Endothelial cell of umbilical vein (primary cell): ENCODE data around the gene TRMT44. TPM values are rescaled to one million over a fixed set of nuclear protein-coding genes. Genes with fewer than 3 reads are reported as not detected.

Experiments used
- BruUV-seq: library from RNA; stranded (reverse); fragments of 400-500 nt; replicated peaks from 2 replicates; lab custom pipeline; 2021; lab: Mats Ljungman, UMichigan
- CTCF ChIA-PET: fragments of 300-600, 350-600 bp; sonication (Branson Sonifier 250); formaldehyde crosslinking; loops from one replicate; lab custom pipeline; 2021; ENCODE audit warnings: antibody characterized with exemption, inconsistent platforms; lab: Charles Lee
- POLR2A ChIA-PET: fragments of 300-600, 350-600 bp; sonication (Branson Sonifier 250); formaldehyde crosslinking; loops from one replicate; lab custom pipeline; 2021; ENCODE audit warnings: antibody characterized with exemption, inconsistent platforms; lab: Charles Lee
- DNase-seq: peaks from one replicate; pipeline ENCODE4 v3.0.0-alpha.2; 2011; ENCODE audit warnings: low read depth, low spot score
- FAIRE-seq: peaks from 2 replicates; lab custom pipeline; 2011; peaks lifted over from hg19 to GRCh38; lab: Jason Lieb, UNC
- H2AFZ ChIP-seq: 2 replicates; pipeline ENCODE4 v1.6.0; 2012; ENCODE audit warnings: low read depth, low read length, control low read depth, inconsistent platforms
- H3K27ac ChIP-seq: 2 replicates; pipeline ENCODE4 v1.5.1; 2011; ENCODE audit warnings: low read depth, mild to moderate bottlenecking, control low read depth, low read length, moderate library complexity; ENCODE audit not compliant: insufficient read depth
- H3K27me3 ChIP-seq, 2 experiments: 2 replicates each; pipeline versions ENCODE4 v1.6.0 to v1.6.1; 2011; ENCODE audit warnings: low read length in 2 of 2, mixed read lengths in 1 of 2; ENCODE audit not compliant: control insufficient read depth in 2 of 2, insufficient read depth in 2 of 2
- H3K36me3 ChIP-seq, 2 experiments: 2 replicates in 1 of 2; 3 replicates in 1 of 2; pipeline ENCODE4 v1.5.1; 2011; ENCODE audit warnings: low read length in 2 of 2, mild to moderate bottlenecking in 1 of 2, moderate library complexity in 1 of 2; ENCODE audit not compliant: control insufficient read depth in 2 of 2, insufficient read depth in 2 of 2; ENCODE audit errors: extremely low read depth in 1 of 2
- H3K4me1 ChIP-seq: 3 replicates; pipeline ENCODE4 v1.5.1; 2011; ENCODE audit warnings: mild to moderate bottlenecking, low read length; ENCODE audit not compliant: control insufficient read depth, insufficient read depth; ENCODE audit errors: extremely low read depth
- H3K4me2 ChIP-seq: 2 replicates; pipeline ENCODE4 v1.6.1; 2011; ENCODE audit warnings: low read length, control low read depth, mixed read lengths; ENCODE audit not compliant: insufficient read depth
- H3K4me3 ChIP-seq, 3 experiments: fragments of 200-600 bp in 1 of 3; sonication (generic), shearing (Covaris generic) in 1 of 3; replicated peaks in 1 of 3; 2 replicates each; pipeline ENCODE4 v1.5.1; 2011 to 2016; ENCODE audit warnings: control low read depth in 3 of 3, low read length in 3 of 3, mild to moderate bottlenecking in 2 of 3, inconsistent platforms in 1 of 3, low read depth in 1 of 3, moderate library complexity in 1 of 3; ENCODE audit not compliant: insufficient read depth in 1 of 3
- H3K79me2 ChIP-seq: 2 replicates; pipeline ENCODE4 v1.6.0; 2012; ENCODE audit warnings: low read length, inconsistent platforms; ENCODE audit not compliant: control insufficient read depth, insufficient read depth
- H3K9ac ChIP-seq: replicated peaks from 2 replicates; pipeline ENCODE3; 2011; ENCODE audit warnings: low read length, control low read depth; ENCODE audit not compliant: insufficient read depth; ENCODE audit errors: extremely low read depth
- H3K9me1 ChIP-seq: replicated peaks from 3 replicates; pipeline ENCODE4 v1.6.0; 2011; ENCODE audit warnings: mild to moderate bottlenecking, low read length; ENCODE audit not compliant: control insufficient read depth, insufficient read depth; ENCODE audit errors: extremely low read depth
- H3K9me3 ChIP-seq: replicated peaks from 2 replicates; pipeline ENCODE4 v1.5.1; 2012; ENCODE audit warnings: low read length, inconsistent platforms; ENCODE audit not compliant: control insufficient read depth, insufficient read depth
- H4K20me1 ChIP-seq: replicated peaks from 2 replicates; pipeline ENCODE3; 2011; ENCODE audit warnings: mild to moderate bottlenecking, low read length; ENCODE audit not compliant: control insufficient read depth, insufficient read depth; ENCODE audit errors: extremely low read depth
- CTCF ChIP-seq, 2 donors: IDR thresholded peaks; 1 replicate in 1 of 2; 2 replicates in 1 of 2; pipeline ENCODE4 v1.5.1; 2011; ENCODE audit warnings: low read length in 2 of 2, mild to moderate bottlenecking in 2 of 2, moderate library complexity in 2 of 2, control low read depth in 1 of 2, inconsistent platforms in 1 of 2, low read depth in 1 of 2; ENCODE audit not compliant: insufficient read depth in 1 of 2; ENCODE audit errors: extremely low read depth in 1 of 2
- EZH2 ChIP-seq: IDR thresholded peaks from 2 replicates; pipeline ENCODE4 v1.6.1; 2012; ENCODE audit warnings: borderline replicate concordance, low read depth, mild to moderate bottlenecking, moderate library complexity, low read length, inconsistent platforms; ENCODE audit not compliant: severe bottlenecking
- FOS ChIP-seq: IDR thresholded peaks from 2 replicates; pipeline ENCODE4 v1.6.1; 2011; ENCODE audit warnings: mild to moderate bottlenecking, low read length, moderate library complexity, borderline replicate concordance; ENCODE audit not compliant: insufficient read depth
- GATA2 ChIP-seq: IDR thresholded peaks from 2 replicates; pipeline ENCODE4 v1.7.0; 2011; ENCODE audit warnings: low read depth, mild to moderate bottlenecking, moderate library complexity, mixed read lengths, low read length; ENCODE audit not compliant: insufficient read length, insufficient read depth
- JUN ChIP-seq: IDR thresholded peaks from 2 replicates; pipeline ENCODE4 v1.6.1; 2011; ENCODE audit warnings: borderline replicate concordance, low read depth; ENCODE audit not compliant: insufficient read length, insufficient read depth
- MAX ChIP-seq: IDR thresholded peaks from 2 replicates; pipeline ENCODE4 v1.6.1; 2011; ENCODE audit not compliant: insufficient read depth, insufficient read length
- MYC ChIP-seq: IDR thresholded peaks from one replicate; pipeline ENCODE4 v1.6.1; 2011; ENCODE audit warnings: mild to moderate bottlenecking, low read depth, low read length
- POLR2A ChIP-seq: IDR thresholded peaks from 2 replicates; pipeline ENCODE4 v1.6.1; 2012; ENCODE audit warnings: low read depth, mild to moderate bottlenecking, control low read depth, low read length
- POLR2AphosphoS5 ChIP-seq: IDR thresholded peaks from 2 replicates; pipeline ENCODE4 v1.6.1; 2012; ENCODE audit warnings: low read depth, mild to moderate bottlenecking, control low read depth, low read length, moderate library complexity; ENCODE audit not compliant: insufficient read depth
- dilution Hi-C: fragments of 300-500 bp; cut with MboI; formaldehyde crosslinking; loops from one replicate; pipeline ENCODE4 v1.15.0; 2019; ENCODE audit warnings: low sequenced_read_pairs; ENCODE audit not compliant: extremely low pct_ligation_motif_present
- intact Hi-C: fragments of 100-400 bp; cut with micrococcal nuclease; formaldehyde crosslinking; loops from one replicate; pipeline ENCODE4 v1.10.0; 2022
- polyA plus RNA-seq, 4 experiments: library from polyadenylated mRNA; depleted of rRNA in 3 of 4; stranded (reverse) in 3 of 4; unstranded in 1 of 4; fragments of >200 nt; gene quantifications; 2 replicates each; pipeline versions ENCODE4 v1.2.1 to v1.2.3, GENCODE V29; 2011 to 2012; ENCODE audit warnings: missing spikeins in 1 of 4
- total RNA-seq: library from RNA; stranded (reverse); gene quantifications from 2 replicates; pipeline ENCODE4 v1.2.3, GENCODE V29; 2021

Gene TRMT44
- total and polyA plus RNA-seq, 2 donors (not counting 3 experiments of a cell fraction or from before 2014, with no cell fraction given), result 10.4 to 17.3 TPM

GRCh38 chr4:8404791-8405515, 35.6 kb upstream of the TRMT44 start:
- dilution Hi-C loops, result no loop called here
- Histone ChIP-seq H4K20me1 (no peaks in the 10 kb centered on the region), H3K79me2 (no peaks in the 10 kb centered on the region), H3K9me1 (no peaks in the 10 kb centered on the region), H3K9me3 (no peaks in the 10 kb centered on the region), H3K4me3 (no peak overlapping the region), H3K4me2 (no peak overlapping the region), H2AFZ (no peak overlapping the region), H3K27me3 (no peaks in the 10 kb centered on the region), H3K4me1 (peaks cover 11% of the 10 kb centered on the region), H3K36me3 (peaks cover 0 to 13% of the 10 kb centered on the region in 2 experiments), H3K27ac (no peak overlapping the region), H3K9ac (no peak overlapping the region)
- CTCF ChIA-PET, result interaction anchor here (1.2 to 6.7 kb wide), 4 partner anchors 137 to 228 kb away, joined by 3 to 242 read pairs (median 82); partner anchors contain the start of gene HTRA3
- TF ChIP-seq EZH2, result no peak
- no TSS peak for BruUV-seq
- POLR2A ChIA-PET, result no interaction called here
- intact Hi-C loops, result no loop called here
- DNase-seq (no peak), FAIRE-seq (no peak)

GRCh38 chr4:8405516-8405875, 35.1 kb upstream of the TRMT44 start:
- no peak for TF ChIP-seq POLR2A
- no peak for TF ChIP-seq GATA2
- TF ChIP-seq CTCF (IDR thresholded peaks at IDR 0.05; ENCODE audit: extremely low read depth in 1 of 2, insufficient read depth in 1 of 2, low read depth in 1 of 2, low read length in 2 of 2), result no peak
- no peak for TF ChIP-seq JUN
- no peak for TF ChIP-seq FOS
- TF ChIP-seq EZH2, result no peak
- no peak for TF ChIP-seq MAX
- TF ChIP-seq POLR2AphosphoS5, result no peak
- TF ChIP-seq MYC, result no peak
- Histone ChIP-seq H3K27ac (no peak overlapping the region), H3K27me3 (no peaks in the 10 kb centered on the region), H3K9me3 (no peaks in the 10 kb centered on the region), H3K9me1 (no peaks in the 10 kb centered on the region), H3K79me2 (no peaks in the 10 kb centered on the region), H3K4me3 (no peak overlapping the region), H3K36me3 (peaks cover 0 to 13% of the 10 kb centered on the region in 2 experiments), H3K4me2 (no peak overlapping the region), H2AFZ (no peak overlapping the region), H3K9ac (no peak overlapping the region), H3K4me1 (peaks cover 11% of the 10 kb centered on the region), H4K20me1 (no peaks in the 10 kb centered on the region)
- POLR2A ChIA-PET, result no interaction called here
- FAIRE-seq (no peak), DNase-seq (no peak)
- CTCF ChIA-PET, result interaction anchor here (1.2 to 6.7 kb wide), 3 partner anchors 138 to 229 kb away, joined by 3 to 155 read pairs (median 9); no protein-coding TSS in a partner anchor
- intact Hi-C loops (no loop called here), dilution Hi-C loops (no loop called here)
- no TSS peak for BruUV-seq
